HK-2 (cell line): ENCODE data around the gene H1-8.
A peak's percentile ranks its signal among the peaks of the same experiment; 100 is the strongest.

Experiments
- DNase-seq: peaks from one replicate; pipeline ENCODE4 v3.0.0-alpha.2; 2018; ENCODE audit not compliant: unreplicated experiment

H1-8 gene

GRCh38 chr3:129593595-129594339 is 50.8 kb downstream of the H1-8 start:
- no peak for DNase-seq

- no peak for DNase-seq
Measured at GRCh38 chr3:129594409-129594808, 51.4 kb downstream of the H1-8 start.

GRCh38 chr3:129594907-129595390 is 52.0 kb downstream of the H1-8 start:
- DNase-seq = no peak

GRCh38 chr3:129595544-129596193 is 52.7 kb downstream of the H1-8 start:
- no peak for DNase-seq

GRCh38 chr3:129596194-129597086 is 53.5 kb downstream of the H1-8 start:
- DNase-seq = peak; percentile 56

GRCh38 chr3:129597087-129597999 is 54.4 kb downstream of the H1-8 start:
- DNase-seq = no peak

GRCh38 chr3:129598000-129598381 is 55.0 kb downstream of the H1-8 start:
- DNase-seq = no peak

- no peak for DNase-seq
Measured at GRCh38 chr3:129598484-129598883, 55.5 kb downstream of the H1-8 start.

- no peak for DNase-seq
Measured at GRCh38 chr3:129599073-129599472, 56.1 kb downstream of the H1-8 start.

- DNase-seq = peak; percentile 79
Measured at GRCh38 chr3:129599607-129600006, 56.6 kb downstream of the H1-8 start.

GRCh38 chr3:129600348-129600747 is 57.4 kb downstream of the H1-8 start:
- DNase-seq = no peak
